ENCODE results near the gene TTC27. TPM values are rescaled to one million over a fixed set of nuclear protein-coding genes. Genes with fewer than 3 reads are reported as not detected.

TTC27 gene
- total RNA-seq, 1 donor from 2014 or later = 18.4 TPM

DNA sequence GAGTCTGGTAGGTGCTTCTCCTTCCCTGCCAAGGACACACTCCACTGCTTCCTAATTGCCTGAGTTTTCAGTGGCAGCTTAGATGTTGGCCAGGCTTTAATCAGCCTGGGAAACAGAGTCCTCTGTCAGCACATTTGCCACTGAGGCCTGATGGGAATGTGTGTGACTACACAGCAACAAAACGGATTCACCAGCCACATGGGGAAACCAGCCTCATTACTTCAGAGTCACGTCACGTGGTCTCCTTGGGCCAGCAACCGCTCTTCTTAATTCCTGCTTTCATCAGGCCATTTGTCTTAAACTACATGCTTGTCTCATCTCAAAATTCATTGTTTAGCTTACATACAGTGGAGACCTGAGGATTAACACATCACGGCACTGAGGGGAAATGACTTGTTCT, 225.0 kb downstream of the TTC27 start:
- Mint-ChIP-seq H3K4me1 (peaks cover 22% of the 10 kb centered on the region), H3K27ac (no peak overlapping the region), H3K36me3 (peaks cover 2% of the 10 kb centered on the region), H3K9me3 (no peaks in the 10 kb centered on the region), H3K27me3 (ENCODE audit: low read depth) (no peaks in the 10 kb centered on the region), H3K4me3 (no peak overlapping the region)
- no peak for DNase-seq (ENCODE audit: low spot score in 2 of 2, unreplicated experiment in 2 of 2)
- TF ChIP-seq, protein P1, sequence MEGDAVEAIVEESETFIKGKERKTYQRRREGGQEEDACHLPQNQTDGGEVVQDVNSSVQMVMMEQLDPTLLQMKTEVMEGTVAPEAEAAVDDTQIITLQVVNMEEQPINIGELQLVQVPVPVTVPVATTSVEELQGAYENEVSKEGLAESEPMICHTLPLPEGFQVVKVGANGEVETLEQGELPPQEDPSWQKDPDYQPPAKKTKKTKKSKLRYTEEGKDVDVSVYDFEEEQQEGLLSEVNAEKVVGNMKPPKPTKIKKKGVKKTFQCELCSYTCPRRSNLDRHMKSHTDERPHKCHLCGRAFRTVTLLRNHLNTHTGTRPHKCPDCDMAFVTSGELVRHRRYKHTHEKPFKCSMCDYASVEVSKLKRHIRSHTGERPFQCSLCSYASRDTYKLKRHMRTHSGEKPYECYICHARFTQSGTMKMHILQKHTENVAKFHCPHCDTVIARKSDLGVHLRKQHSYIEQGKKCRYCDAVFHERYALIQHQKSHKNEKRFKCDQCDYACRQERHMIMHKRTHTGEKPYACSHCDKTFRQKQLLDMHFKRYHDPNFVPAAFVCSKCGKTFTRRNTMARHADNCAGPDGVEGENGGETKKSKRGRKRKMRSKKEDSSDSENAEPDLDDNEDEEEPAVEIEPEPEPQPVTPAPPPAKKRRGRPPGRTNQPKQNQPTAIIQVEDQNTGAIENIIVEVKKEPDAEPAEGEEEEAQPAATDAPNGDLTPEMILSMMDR (IDR thresholded peaks at IDR 0.05; ENCODE audit: unreplicated experiment) = no peak

GRCh38 chr2:32856891-32857290, 229.0 kb downstream of the TTC27 start:
- H3K4me3 Mint-ChIP-seq = no peak overlapping the region
- H3K36me3 Mint-ChIP-seq = no peaks in the 10 kb centered on the region
- H3K27ac Mint-ChIP-seq = no peak overlapping the region

GRCh38 chr2:32858713-32859112, 230.9 kb downstream of the TTC27 start:
- Mint-ChIP-seq H3K27ac (no peak overlapping the region), H3K4me1 (peaks cover 12% of the 10 kb centered on the region), H3K9me3 (no peaks in the 10 kb centered on the region), H3K4me3 (no peak overlapping the region), H3K36me3 (no peaks in the 10 kb centered on the region), H3K27me3 (ENCODE audit: low read depth) (no peaks in the 10 kb centered on the region)
- TF ChIP-seq, protein P1 (IDR thresholded peaks at IDR 0.05; ENCODE audit: unreplicated experiment) = no peak
- no peak for DNase-seq (ENCODE audit: low spot score in 2 of 2, unreplicated experiment in 2 of 2)

More at GRCh38 chr2:32856891-32857290, 229.0 kb downstream of the TTC27 start:
- no peaks in the 10 kb centered on the region for H3K9me3 Mint-ChIP-seq
- peaks cover 17% of the 10 kb centered on the region for H3K4me1 Mint-ChIP-seq
- DNase-seq (ENCODE audit: low spot score in 2 of 2, unreplicated experiment in 2 of 2) = no peak
- TF ChIP-seq, protein P1 (IDR thresholded peaks at IDR 0.05; ENCODE audit: unreplicated experiment) = no peak
- no peaks in the 10 kb centered on the region for H3K27me3 Mint-ChIP-seq (ENCODE audit: low read depth)

GRCh38 chr2:32860385-32860784, 232.5 kb downstream of the TTC27 start:
- Mint-ChIP-seq H3K4me1 (peaks cover 11% of the 10 kb centered on the region), H3K4me3 (no peak overlapping the region), H3K27me3 (ENCODE audit: low read depth) (no peaks in the 10 kb centered on the region)

GRCh38 chr2:32862269-32863055, 234.6 kb downstream of the TTC27 start:
- Mint-ChIP-seq H3K36me3 (peaks cover 2% of the 10 kb centered on the region), H3K27ac (no peak overlapping the region), H3K9me3 (no peaks in the 10 kb centered on the region), H3K4me3 (no peak overlapping the region), H3K4me1 (peaks cover 11% of the 10 kb centered on the region), H3K27me3 (ENCODE audit: low read depth) (no peaks in the 10 kb centered on the region)
- no peak for DNase-seq (ENCODE audit: low spot score in 2 of 2, unreplicated experiment in 2 of 2)
- TF ChIP-seq, protein P1 (IDR thresholded peaks at IDR 0.05; ENCODE audit: unreplicated experiment) = no peak

More at GRCh38 chr2:32860385-32860784, 232.5 kb downstream of the TTC27 start:
- DNase-seq (ENCODE audit: low spot score in 2 of 2, unreplicated experiment in 2 of 2) = no peak
- no peaks in the 10 kb centered on the region for H3K36me3 Mint-ChIP-seq
- H3K27ac Mint-ChIP-seq = no peak overlapping the region
- H3K9me3 Mint-ChIP-seq = no peaks in the 10 kb centered on the region
- TF ChIP-seq, protein P1 (IDR thresholded peaks at IDR 0.05; ENCODE audit: unreplicated experiment) = no peak

Data from mesothelial cell of epicardium (in vitro differentiated cells).